Stimulated activated CD8-positive, alpha-beta memory T cell treated with anti-CD3 and anti-CD28 coated beads, Interleukin-15, amount 100 ng/mL, for 4 hours (primary cell): ENCODE measurements around the gene IGSF8.

ENCODE experiments used
- DNase-seq, 2 donors: peaks; one replicate each; pipeline ENCODE4 v3.0.0-alpha.2; 2020; ENCODE audit warnings: low read depth in 2 of 2

IGSF8 gene, protein sequence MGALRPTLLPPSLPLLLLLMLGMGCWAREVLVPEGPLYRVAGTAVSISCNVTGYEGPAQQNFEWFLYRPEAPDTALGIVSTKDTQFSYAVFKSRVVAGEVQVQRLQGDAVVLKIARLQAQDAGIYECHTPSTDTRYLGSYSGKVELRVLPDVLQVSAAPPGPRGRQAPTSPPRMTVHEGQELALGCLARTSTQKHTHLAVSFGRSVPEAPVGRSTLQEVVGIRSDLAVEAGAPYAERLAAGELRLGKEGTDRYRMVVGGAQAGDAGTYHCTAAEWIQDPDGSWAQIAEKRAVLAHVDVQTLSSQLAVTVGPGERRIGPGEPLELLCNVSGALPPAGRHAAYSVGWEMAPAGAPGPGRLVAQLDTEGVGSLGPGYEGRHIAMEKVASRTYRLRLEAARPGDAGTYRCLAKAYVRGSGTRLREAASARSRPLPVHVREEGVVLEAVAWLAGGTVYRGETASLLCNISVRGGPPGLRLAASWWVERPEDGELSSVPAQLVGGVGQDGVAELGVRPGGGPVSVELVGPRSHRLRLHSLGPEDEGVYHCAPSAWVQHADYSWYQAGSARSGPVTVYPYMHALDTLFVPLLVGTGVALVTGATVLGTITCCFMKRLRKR

GRCh38 chr1:160097911-160098851 is at the start of gene IGSF8:
IGSF8 (minus strand) TSS chr1:160098619; CDS start chr1:160098472, 147 bp downstream.
- DNase-seq, result peak; percentile 81 to 85

DNA sequence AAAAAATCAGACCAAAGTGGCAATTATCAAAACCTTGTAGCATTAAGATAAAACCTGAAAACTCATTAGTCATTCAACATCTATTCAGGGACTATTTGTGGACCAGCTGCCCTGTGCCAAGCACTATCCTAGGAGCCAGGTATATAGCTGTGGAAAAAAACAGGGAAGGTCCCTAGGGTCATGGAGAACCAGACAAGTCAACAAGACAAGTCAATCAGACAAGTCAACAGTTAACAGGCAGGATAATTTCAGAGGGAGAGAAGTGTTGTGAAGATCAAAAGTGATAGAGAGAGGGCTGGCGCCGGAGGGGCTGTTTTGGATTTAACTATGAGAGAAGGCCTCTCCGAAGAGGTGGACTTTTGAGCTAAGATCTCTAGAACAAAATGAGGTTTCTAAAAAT is 49.7 kb upstream of the IGSF8 start:
- DNase-seq, result no peak

DNA sequence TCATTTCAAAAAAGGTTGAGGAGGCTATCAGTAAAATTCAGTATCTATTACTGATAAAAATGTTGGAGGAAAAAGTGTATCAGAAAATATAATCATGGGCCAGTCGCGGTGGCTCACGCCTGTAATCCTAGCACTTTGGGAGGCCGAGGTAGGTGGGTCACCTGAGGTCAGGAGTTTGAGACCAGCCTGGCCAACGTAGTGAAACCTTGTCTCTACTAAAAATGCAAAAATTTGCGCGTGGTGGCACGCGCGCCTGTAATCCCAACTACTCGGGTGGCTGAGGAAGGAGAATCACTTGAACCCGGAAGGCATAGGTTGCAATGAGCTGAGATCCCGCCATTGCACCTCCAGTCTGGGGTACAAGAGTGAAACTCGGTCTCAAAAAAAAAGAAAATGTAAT is 47.7 kb upstream of the IGSF8 start:
- DNase-seq, result no peak

- DNase-seq, result no peak
These were observed 46.5 kb upstream of the IGSF8 start for GRCh38 chr1:160144921-160145320.

DNA sequence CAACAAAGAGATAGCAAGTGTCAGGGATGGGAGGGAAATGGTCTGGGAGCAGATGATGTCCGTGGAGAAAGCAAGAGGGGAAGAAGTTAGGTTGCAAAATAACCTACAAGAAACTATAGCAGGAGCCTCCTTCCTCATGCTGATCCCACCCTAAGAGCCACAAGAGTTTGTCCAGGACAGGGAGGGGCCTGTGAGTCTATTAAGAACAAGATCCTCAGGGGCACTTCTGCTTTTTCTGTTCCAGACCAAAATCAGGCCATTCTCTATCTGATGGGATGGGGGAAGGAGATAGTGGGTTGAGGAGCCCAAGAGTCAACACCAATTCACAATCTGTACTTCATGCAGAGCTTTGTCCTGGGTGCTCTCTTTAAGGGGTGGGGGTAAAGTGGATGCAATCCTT is 45.3 kb upstream of the IGSF8 start:
- DNase-seq, result no peak

- no peak for DNase-seq
These were observed 41.4 kb upstream of the IGSF8 start for GRCh38 chr1:160139840-160140239.

- DNase-seq, result no peak
These were observed 38.9 kb upstream of the IGSF8 start for GRCh38 chr1:160137216-160137862.

DNA sequence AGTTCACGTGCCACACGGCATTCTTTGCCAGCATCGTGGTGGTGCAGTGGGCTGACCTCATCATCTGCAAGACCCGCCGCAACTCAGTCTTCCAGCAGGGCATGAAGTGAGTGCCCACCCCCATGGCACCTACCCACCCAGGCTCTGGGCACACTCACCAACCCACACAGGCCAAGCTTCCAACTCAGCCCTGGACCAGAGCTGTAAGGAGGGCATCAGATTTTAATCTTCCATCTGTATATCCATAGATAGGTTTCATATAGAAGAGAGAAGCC is 38.4 kb upstream of the IGSF8 start:
- DNase-seq, result no peak

- DNase-seq, result no peak
These were observed 37.9 kb upstream of the IGSF8 start for GRCh38 chr1:160136121-160136925.

- no peak for DNase-seq
These were observed 36.6 kb upstream of the IGSF8 start for GRCh38 chr1:160134791-160135572.

- no peak for DNase-seq
These were observed 35.8 kb upstream of the IGSF8 start for GRCh38 chr1:160133990-160134770.

DNA sequence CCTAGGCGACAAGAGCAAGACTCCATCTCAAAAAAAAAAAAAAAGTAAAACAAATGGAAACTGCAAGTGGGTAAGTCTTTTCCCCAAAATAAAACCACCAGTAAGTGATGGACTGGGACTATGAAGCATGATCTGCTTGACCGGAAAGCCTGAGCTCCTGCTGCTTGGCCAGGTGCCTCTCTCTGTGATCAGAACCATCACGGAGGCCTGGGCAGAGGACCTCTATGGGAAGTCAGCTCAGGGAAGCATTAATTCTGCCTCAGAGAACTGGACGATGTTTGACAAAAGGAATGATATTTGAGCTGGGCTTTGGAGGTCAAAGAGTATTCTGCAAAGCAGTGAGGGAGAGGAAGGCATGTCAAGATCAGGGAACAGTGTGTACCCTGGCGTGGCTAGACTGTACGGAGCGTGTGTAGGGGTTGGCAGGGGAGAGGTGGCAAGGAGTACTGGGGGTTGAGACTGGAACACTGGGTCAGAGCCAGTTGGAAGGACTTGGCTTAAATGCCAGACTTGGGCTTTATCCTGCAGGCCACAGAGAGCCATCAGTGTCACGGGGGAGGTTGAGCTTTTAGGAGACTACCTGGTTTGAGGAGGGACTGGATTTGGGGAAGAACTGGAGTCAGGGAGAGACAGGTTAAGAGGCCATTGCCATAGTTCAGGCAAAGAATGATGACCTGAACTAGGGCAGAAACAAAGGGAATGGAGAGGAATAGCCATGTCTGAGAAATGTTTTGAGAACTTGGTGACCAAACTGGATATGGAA is 33.6 kb upstream of the IGSF8 start:
- DNase-seq, result no peak

- no peak for DNase-seq
These were observed 32.5 kb upstream of the IGSF8 start for GRCh38 chr1:160130939-160131338.

DNA sequence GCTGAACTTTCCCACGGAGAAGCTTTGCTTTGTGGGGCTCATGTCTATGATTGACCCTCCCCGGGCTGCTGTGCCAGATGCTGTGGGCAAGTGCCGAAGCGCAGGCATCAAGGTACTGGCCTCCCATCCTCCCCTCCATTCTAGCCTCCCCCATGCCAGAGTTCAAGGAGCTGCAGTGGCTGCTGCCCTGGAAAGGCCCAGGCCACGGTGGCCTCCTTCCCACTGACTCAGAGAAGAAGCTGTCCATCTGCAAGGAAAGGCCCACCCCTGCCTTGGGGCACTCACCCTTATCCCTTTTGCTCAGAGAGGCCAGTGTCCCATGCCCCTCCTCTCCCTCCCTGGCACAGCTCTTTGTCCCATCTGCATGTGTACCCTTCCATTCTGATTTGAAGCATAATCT is 32.1 kb upstream of the IGSF8 start:
- DNase-seq, result no peak

DNA sequence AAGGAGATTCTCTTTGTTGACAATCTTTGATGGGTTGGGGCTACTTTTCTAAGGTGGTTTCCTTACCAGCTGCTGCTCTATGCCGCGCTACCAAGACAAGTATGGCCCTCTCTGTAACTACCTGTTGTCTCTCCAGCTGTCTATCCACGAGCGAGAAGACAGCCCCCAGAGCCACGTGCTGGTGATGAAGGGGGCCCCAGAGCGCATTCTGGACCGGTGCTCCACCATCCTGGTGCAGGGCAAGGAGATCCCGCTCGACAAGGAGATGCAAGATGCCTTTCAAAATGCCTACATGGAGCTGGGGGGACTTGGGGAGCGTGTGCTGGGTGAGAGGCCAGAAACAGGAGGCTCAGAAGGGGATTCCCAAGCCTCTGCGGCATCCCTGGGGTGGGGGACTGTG is 31.5 kb upstream of the IGSF8 start:
- no peak for DNase-seq

- DNase-seq, result no peak
These were observed 31.1 kb upstream of the IGSF8 start for GRCh38 chr1:160129558-160129957.

GRCh38 chr1:160129046-160129445 is 30.6 kb upstream of the IGSF8 start:
- no peak for DNase-seq

- DNase-seq, result no peak
These were observed 30.2 kb upstream of the IGSF8 start for GRCh38 chr1:160128636-160129035.
